Activated gamma-delta T cell treated with anti-CD3 and anti-CD28 coated beads, Interleukin-2, amount 50 U/mL, for 16 hours (primary cell): ENCODE data around the gene CYSRT1.
"Not testable (repeated sequence)": the region's sequence is repeated elsewhere in the genome, so short reads cannot be mapped to it uniquely, and the experiment has no call there.

Experiments used
- DNase-seq: peaks from one replicate; pipeline ENCODE4 v3.0.0-alpha.2; 2020; ENCODE audit warnings: low read depth

CYSRT1 gene

GRCh38 chr9:137237759-137238726 is 13.1 kb downstream of the CYSRT1 start:
- DNase-seq: no peak

- DNase-seq: not testable (repeated sequence)
Measured at GRCh38 chr9:137239541-137240200, 14.7 kb downstream of the CYSRT1 start.

- peak; percentile 52 for DNase-seq
Measured at GRCh38 chr9:137240318-137240840, 15.4 kb downstream of the CYSRT1 start.

GRCh38 chr9:137240841-137241489 is 16.0 kb downstream of the CYSRT1 start, which contains the start of gene TUBB4B:
Gene TUBB4B, plus strand, starts transcription at chr9:137241287. Its CDS starts 74 bp downstream, at chr9:137241361.
- peak; percentile 98 for DNase-seq

- peak; percentile 57 for DNase-seq
Measured at GRCh38 chr9:137241490-137242268, 16.7 kb downstream of the CYSRT1 start.

- DNase-seq: no peak
Measured at GRCh38 chr9:137242269-137243203, 17.6 kb downstream of the CYSRT1 start.

- not testable (repeated sequence) for DNase-seq
Measured at GRCh38 chr9:137243266-137243625, 18.3 kb downstream of the CYSRT1 start.

- DNase-seq: no peak
Measured at GRCh38 chr9:137243626-137244485, 18.9 kb downstream of the CYSRT1 start.

- no peak for DNase-seq
Measured at GRCh38 chr9:137244486-137245449, 19.8 kb downstream of the CYSRT1 start.

- DNase-seq: no peak
Measured at GRCh38 chr9:137245450-137246421, 20.8 kb downstream of the CYSRT1 start.

- DNase-seq: no peak
Measured at GRCh38 chr9:137247135-137247915, 22.4 kb downstream of the CYSRT1 start.

GRCh38 chr9:137247916-137248175 is 22.9 kb downstream of the CYSRT1 start:
- DNase-seq: no peak

GRCh38 chr9:137250329-137251193 is 25.6 kb downstream of the CYSRT1 start:
- DNase-seq: no peak

GRCh38 chr9:137251194-137251461 is 26.2 kb downstream of the CYSRT1 start, which contains the start of gene STPG3:
Gene STPG3, plus strand, starts transcription at chr9:137251286. Its CDS starts 1 bp downstream, at chr9:137251287.
- DNase-seq: no peak

GRCh38 chr9:137251490-137252268 is 26.7 kb downstream of the CYSRT1 start:
- no peak for DNase-seq
